EL (cell line): ENCODE results near the gene PRDX2.
"Not testable (repeated sequence)": the region's sequence is repeated elsewhere in the genome, so short reads cannot be mapped to it uniquely, and the experiment has no call there.

Experiments used
- DNase-seq: peaks from one replicate; pipeline ENCODE4 v3.0.0-alpha.2; 2016

The PRDX2 gene

GRCh38 chr19:12801466-12802266, at the start of gene PRDX2, which contains the start of gene THSD8:
Gene PRDX2, minus strand, starts transcription at chr19:12801800. Its CDS starts 539 bp downstream, at chr19:12801261.
Gene THSD8, plus strand, starts transcription at chr19:12802069. Its CDS starts 3 bp downstream, at chr19:12802072.
- DNase-seq = peak; percentile 69

GRCh38 chr19:12847159-12848139, 45.8 kb upstream of the PRDX2 start:
- peak; percentile 82 for DNase-seq

- not testable (repeated sequence) for DNase-seq
Observed at GRCh38 chr19:12846613-12847012, 45.0 kb upstream of the PRDX2 start.

GRCh38 chr19:12843999-12844732, 42.6 kb upstream of the PRDX2 start:
- no peak for DNase-seq

GRCh38 chr19:12843328-12843727, 41.7 kb upstream of the PRDX2 start:
- DNase-seq = no peak

- DNase-seq = no peak
Observed at GRCh38 chr19:12842511-12842910, 40.9 kb upstream of the PRDX2 start.

GRCh38 chr19:12841094-12841493, 39.5 kb upstream of the PRDX2 start:
- peak; percentile 19 for DNase-seq

GRCh38 chr19:12840091-12841079, 38.8 kb upstream of the PRDX2 start:
- peak; percentile 85 for DNase-seq

- no peak for DNase-seq
Observed at GRCh38 chr19:12838886-12839756, 37.5 kb upstream of the PRDX2 start.

- peak; percentile 24 for DNase-seq
Observed at GRCh38 chr19:12838182-12838885, 36.7 kb upstream of the PRDX2 start, which contains the start of gene MAST1. Gene MAST1, plus strand, starts transcription at chr19:12838515. Its CDS starts 58 bp downstream, at chr19:12838573.

- no peak for DNase-seq
Observed at GRCh38 chr19:12837225-12837624, 35.6 kb upstream of the PRDX2 start.

- no peak for DNase-seq
Observed at GRCh38 chr19:12836529-12836863, 34.9 kb upstream of the PRDX2 start.

GRCh38 chr19:12834976-12835757, 33.6 kb upstream of the PRDX2 start:
- peak; percentile 33 for DNase-seq

GRCh38 chr19:12834566-12834943, 33.0 kb upstream of the PRDX2 start, which contains the start of gene RTBDN:
Gene RTBDN, minus strand, starts transcription at chr19:12834579. Its CDS starts 4,600 bp downstream, at chr19:12829979.
- peak; percentile 26 for DNase-seq

GRCh38 chr19:12833738-12834565, 32.4 kb upstream of the PRDX2 start:
- DNase-seq = peak; percentile 31

- DNase-seq = no peak
Observed at GRCh38 chr19:12833418-12833737, 31.8 kb upstream of the PRDX2 start.

- peak; percentile 61 for DNase-seq
Observed at GRCh38 chr19:12828494-12828893, 26.9 kb upstream of the PRDX2 start.
